Measurements from ENCODE around the gene ETFA. TPM values are rescaled to one million over a fixed set of nuclear protein-coding genes. Genes with fewer than 3 reads are reported as not detected.

The ETFA gene
- total and polyA plus RNA-seq, 2 of the 8 experiments (the other 6 are each of a cell fraction or from before 2014, with no cell fraction given) = 60.9 to 90.0 TPM

- Histone ChIP-seq H3K9me3 (ENCODE audit: insufficient read depth in 2 of 2, low read depth in 1 of 2, low read length in 1 of 2) (peaks cover 0 to 10% of the 10 kb centered on the region in 2 experiments; a peak in 1 of 4 replicates), H3K56ac (replicated peaks; ENCODE audit: insufficient read length, low read depth, low read length) (no peak overlapping the region), H4K91ac (replicated peaks; ENCODE audit: insufficient read length, low read length) (peak overlapping the region; percentile 19), H2BK5ac (ENCODE audit: low read depth, low read length) (no peak overlapping the region), H2BK12ac (ENCODE audit: low read depth, low read length) (peak overlapping the region; percentile 77; the same call in 1 of the 2 replicates), H4K8ac (ENCODE audit: extremely low read depth, insufficient read depth, low read length) (peak overlapping the region; percentile 70), H3K4me2 (ENCODE audit: insufficient read depth in 1 of 2, low read depth in 2 of 2, low read length in 2 of 2) (peak overlapping the region; percentile 77 to 80), H3K79me2 (ENCODE audit: control insufficient read depth in 1 of 2, insufficient read depth in 2 of 2, low read length in 2 of 2) (no peaks in the 10 kb centered on the region), H3K18ac (ENCODE audit: extremely low read depth, low read length) (peak overlapping the region; percentile 25; the same call in 1 of the 2 replicates), H3K23ac (ENCODE audit: insufficient read length) (no peak overlapping the region), H3K4me1 (replicated peaks in 1 of 4; ENCODE audit: control insufficient read depth in 3 of 4, insufficient read depth in 4 of 4, low read length in 3 of 4) (peaks cover 0 to 38% (median 26%) of the 10 kb centered on the region in 4 experiments; a peak in 6 of 7 replicates), H3K4me3 (ENCODE audit: extremely low read depth in 1 of 4, insufficient read depth in 2 of 4, low read depth in 3 of 4, low read length in 4 of 4) (peak overlapping the region; percentile 2 to 55 (median 18); a peak in 5 of 8 replicates), H3K9ac (replicated peaks in 1 of 4; ENCODE audit: extremely low read depth in 1 of 4, low read depth in 3 of 4, low read length in 3 of 4) (no peak overlapping the region), H2BK15ac (ENCODE audit: low read length) (peak overlapping the region; percentile 53; the same call in 1 of the 2 replicates), H2AFZ (ENCODE audit: low read length) (no peak overlapping the region), H3K27ac (ENCODE audit: low read depth, low read length) (no peak overlapping the region), H3K79me1 (ENCODE audit: low read depth, low read length) (no peaks in the 10 kb centered on the region), H4K5ac (ENCODE audit: insufficient read length, low read depth, low read length) (no peak overlapping the region), H3K27me3 (replicated peaks in 1 of 4; ENCODE audit: control insufficient read depth in 3 of 4, extremely low read depth in 1 of 4, insufficient read depth in 3 of 4, low read length in 3 of 4) (peaks cover 74 to 100% (median 90%) of the 10 kb centered on the region in 4 experiments), H3K23me2 (ENCODE audit: low read depth, low read length) (peaks cover 11% of the 10 kb centered on the region; the same call in 1 of the 2 replicates), H2BK120ac (replicated peaks; ENCODE audit: low read depth, low read length) (no peak overlapping the region), H3K14ac (ENCODE audit: insufficient read length) (no peak overlapping the region), H3K36me3 (ENCODE audit: control insufficient read depth in 2 of 4, insufficient read depth in 4 of 4, low read length in 3 of 4) (peaks cover 0 to 26% (median 0%) of the 10 kb centered on the region in 4 experiments; a peak in 1 of 8 replicates), H3K4ac (replicated peaks; ENCODE audit: insufficient read length, low read depth, low read length) (no peak overlapping the region), H4K20me1 (replicated peaks in 1 of 2; ENCODE audit: control insufficient read depth in 1 of 2, insufficient read depth in 2 of 2, low read length in 2 of 2) (peaks cover 10 to 26% of the 10 kb centered on the region in 2 experiments), H2AK5ac (ENCODE audit: low read depth, low read length) (peak overlapping the region; percentile 77; the same call in 1 of the 2 replicates), H2BK20ac (ENCODE audit: low read length) (0 out of 2 replicates have a peak overlapping the region, but pooled peaks have one; percentile 32)
- DNase-seq (ENCODE audit: low read depth in 1 of 2, low spot score in 2 of 2) (peak in 1 of 2 experiments; percentile 71), FAIRE-seq (no peak)
- POLR2A ChIA-PET (ENCODE audit: partially characterized antibody) = interaction anchor here (1.0 to 4.8 kb wide), 2 partner anchors 7 to 89 kb away, joined by 3 to 55 read pairs; no protein-coding TSS in a partner anchor
- CTCF ChIA-PET (ENCODE audit: partially characterized antibody) = interaction anchor here (1.1 to 1.4 kb wide), 2 partner anchors 149 to 155 kb away, joined by 4 read pairs; no protein-coding TSS in a partner anchor
- WGBS, 2 experiments (ENCODE audit: extremely low coverage in 1 of 2, insufficient coverage in 1 of 2, insufficient read length in 1 of 2, insufficient replicate concordance in 2 of 2, low coverage in 1 of 2, low lambda C conversion rate in 2 of 2, missing lambda C conversion rate in 1 of 2) = 8% methylated on average over 45 of the region's 48 CpGs; no CpG with 5 or more reads in 1 of the 2 experiments
- TF ChIP-seq TEAD4 (IDR thresholded peaks at IDR 0.05; ENCODE audit: low read depth, low read length) (no peak), ATF2 (IDR thresholded peaks at IDR 0.05; ENCODE audit: low read length) (no peak), GTF2F1 (IDR thresholded peaks at IDR 0.05; ENCODE audit: borderline replicate concordance, low read depth, low read length) (no peak)
Observed at GRCh38 chr15:76339305-76340197, 28.3 kb upstream of the ETFA start.

All from H1 (cell line).